Measurements from ENCODE around the gene ZC2HC1C.

GRCh38 chr14:75081660-75082229 lies 12.3 kb downstream of the ZC2HC1C start:
- TF ChIP-seq POLR2AphosphoS5 (IDR thresholded peaks at IDR 0.05; ENCODE audit: low read depth, low read length) (no peak), SIN3A (IDR thresholded peaks at IDR 0.05; ENCODE audit: borderline replicate concordance, insufficient read depth, low read length) (no peak), REST (IDR thresholded peaks at IDR 0.05; ENCODE audit: insufficient read depth in 1 of 2, low read depth in 2 of 2, low read length in 2 of 2) (no peak), TAF1 (IDR thresholded peaks at IDR 0.05; ENCODE audit: borderline replicate concordance, insufficient read depth, low read length) (no peak), FOXP2 (optimal IDR thresholded peaks at IDR 0.05; ENCODE audit: borderline replicate concordance, extremely low read depth, extremely low read length, insufficient read depth) (no peak)

Data from PFSK-1 (cell line).